ENCODE data around the gene OPTC. TPM values are rescaled to one million over a fixed set of nuclear protein-coding genes. Genes with fewer than 3 reads are reported as not detected.
A peak's percentile ranks its signal among the peaks of the same experiment; 100 is the strongest.

Gene OPTC
- total and polyA plus RNA-seq, 2 of the 8 experiments (the other 6 are each of a cell fraction or from before 2014, with no cell fraction given): 1.1 to 4.0 TPM

DNA sequence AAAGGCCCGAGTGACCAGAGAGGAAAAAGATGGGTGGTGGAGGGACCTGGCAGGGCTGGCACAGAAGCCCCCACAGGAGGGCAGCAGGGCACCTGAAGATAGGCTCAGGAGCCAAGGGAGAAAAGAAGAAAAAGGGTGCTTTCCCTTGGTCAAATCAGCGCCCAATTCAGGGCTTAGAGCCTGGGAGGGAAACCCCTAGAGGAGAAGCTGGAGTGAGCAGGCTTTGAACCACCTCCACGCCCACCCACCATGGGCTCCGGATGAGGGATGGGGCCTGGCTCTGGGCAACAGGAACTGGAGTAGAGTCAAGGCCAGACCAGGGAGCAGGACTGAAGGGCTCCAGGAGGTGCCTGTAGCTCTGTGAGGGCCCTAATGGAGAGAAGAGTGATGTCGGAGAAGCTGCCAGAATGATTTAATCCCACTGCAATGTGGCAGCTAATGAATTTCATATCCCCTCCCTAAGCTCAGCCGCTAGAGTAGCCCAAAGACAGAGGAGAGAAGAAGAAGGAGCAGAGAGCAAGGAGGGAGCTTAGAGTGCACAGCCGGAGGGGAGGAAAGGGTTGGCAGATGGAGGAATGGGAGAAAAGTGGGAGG lies 30.4 kb upstream of the OPTC start:
- Histone ChIP-seq H3K36me3 (ENCODE audit: control insufficient read depth in 2 of 4, insufficient read depth in 4 of 4, low read length in 3 of 4) (no peaks in the 10 kb centered on the region), H2AFZ (ENCODE audit: low read length) (0 out of 2 replicates have a peak overlapping the region, but pooled peaks have one; percentile 16), H2BK5ac (ENCODE audit: low read depth, low read length) (no peak overlapping the region), H3K27ac (ENCODE audit: low read depth, low read length) (no peak overlapping the region), H3K79me1 (ENCODE audit: low read depth, low read length) (no peaks in the 10 kb centered on the region), H2BK20ac (ENCODE audit: low read length) (peak overlapping the region; percentile 66; the same call in 1 of the 2 replicates), H2AK5ac (ENCODE audit: low read depth, low read length) (no peak overlapping the region), H3K79me2 (ENCODE audit: control insufficient read depth in 1 of 2, insufficient read depth in 2 of 2, low read length in 2 of 2) (no peaks in the 10 kb centered on the region), H3K4me3 (ENCODE audit: extremely low read depth in 1 of 4, insufficient read depth in 2 of 4, low read depth in 3 of 4, low read length in 4 of 4) (no peak overlapping the region), H4K91ac (replicated peaks; ENCODE audit: insufficient read length, low read length) (peak overlapping the region; percentile 22), H2BK120ac (replicated peaks; ENCODE audit: low read depth, low read length) (no peak overlapping the region), H3K4me2 (ENCODE audit: insufficient read depth in 1 of 2, low read depth in 2 of 2, low read length in 2 of 2) (no peak overlapping the region), H3K56ac (replicated peaks; ENCODE audit: insufficient read length, low read depth, low read length) (no peak overlapping the region), H3K18ac (ENCODE audit: extremely low read depth, low read length) (no peak overlapping the region; the same call in 1 of the 2 replicates), H4K20me1 (replicated peaks in 1 of 2; ENCODE audit: control insufficient read depth in 1 of 2, insufficient read depth in 2 of 2, low read length in 2 of 2) (no peaks in the 10 kb centered on the region), H3K9me3 (ENCODE audit: insufficient read depth in 2 of 2, low read depth in 1 of 2, low read length in 1 of 2) (no peaks in the 10 kb centered on the region), H3K23me2 (ENCODE audit: low read depth, low read length) (no peaks in the 10 kb centered on the region), H2BK12ac (ENCODE audit: low read depth, low read length) (peak overlapping the region; percentile 84; the same call in 1 of the 2 replicates), H3K9ac (replicated peaks in 1 of 4; ENCODE audit: extremely low read depth in 1 of 4, low read depth in 3 of 4, low read length in 3 of 4) (no peak overlapping the region), H4K8ac (ENCODE audit: extremely low read depth, insufficient read depth, low read length) (no peak overlapping the region), H3K23ac (ENCODE audit: insufficient read length) (no peak overlapping the region), H3K4ac (replicated peaks; ENCODE audit: insufficient read length, low read depth, low read length) (peak overlapping the region; percentile 50), H3K4me1 (replicated peaks in 1 of 4; ENCODE audit: control insufficient read depth in 3 of 4, insufficient read depth in 4 of 4, low read length in 3 of 4) (peaks cover 0 to 10% (median 3%) of the 10 kb centered on the region in 4 experiments; a peak in 4 of 7 replicates), H3K27me3 (replicated peaks in 1 of 4; ENCODE audit: control insufficient read depth in 3 of 4, extremely low read depth in 1 of 4, insufficient read depth in 3 of 4, low read length in 3 of 4) (no peaks in the 10 kb centered on the region; a peak in 1 of 7 replicates), H3K14ac (ENCODE audit: insufficient read length) (no peak overlapping the region), H2BK15ac (ENCODE audit: low read length) (no peak overlapping the region), H4K5ac (ENCODE audit: insufficient read length, low read depth, low read length) (no peak overlapping the region)
- ChIA-PET POLR2A (ENCODE audit: partially characterized antibody) (interaction anchor here (1.1 kb wide), 1 partner anchor 12 kb away, joined by 7 read pairs; the partner anchor contains the start of gene PRELP), CTCF (ENCODE audit: partially characterized antibody) (interaction anchor here (0.7 to 23.5 kb wide), 12 partner anchors 9 to 304 kb away, joined by 3 to 330 read pairs (median 5); partner anchors contain the start of genes FMOD and PRELP)
- WGBS, 2 experiments (ENCODE audit: extremely low coverage in 1 of 2, insufficient coverage in 1 of 2, insufficient read length in 1 of 2, insufficient replicate concordance in 2 of 2, low coverage in 1 of 2, low lambda C conversion rate in 2 of 2, missing lambda C conversion rate in 1 of 2): 54% methylated on average over 7 of the region's 7 CpGs; no CpG with 5 or more reads in 1 of the 2 experiments
- no peak for DNase-seq (ENCODE audit: low read depth in 1 of 2, low spot score in 2 of 2)
- no peak for FAIRE-seq
- TF ChIP-seq, protein P1, sequence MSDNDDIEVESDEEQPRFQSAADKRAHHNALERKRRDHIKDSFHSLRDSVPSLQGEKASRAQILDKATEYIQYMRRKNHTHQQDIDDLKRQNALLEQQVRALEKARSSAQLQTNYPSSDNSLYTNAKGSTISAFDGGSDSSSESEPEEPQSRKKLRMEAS (IDR thresholded peaks at IDR 0.05): no peak
- TF ChIP-seq, protein P2, sequence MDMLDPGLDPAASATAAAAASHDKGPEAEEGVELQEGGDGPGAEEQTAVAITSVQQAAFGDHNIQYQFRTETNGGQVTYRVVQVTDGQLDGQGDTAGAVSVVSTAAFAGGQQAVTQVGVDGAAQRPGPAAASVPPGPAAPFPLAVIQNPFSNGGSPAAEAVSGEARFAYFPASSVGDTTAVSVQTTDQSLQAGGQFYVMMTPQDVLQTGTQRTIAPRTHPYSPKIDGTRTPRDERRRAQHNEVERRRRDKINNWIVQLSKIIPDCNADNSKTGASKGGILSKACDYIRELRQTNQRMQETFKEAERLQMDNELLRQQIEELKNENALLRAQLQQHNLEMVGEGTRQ (IDR thresholded peaks at IDR 0.05; ENCODE audit: low read length): no peak
- TF ChIP-seq, protein P3, sequence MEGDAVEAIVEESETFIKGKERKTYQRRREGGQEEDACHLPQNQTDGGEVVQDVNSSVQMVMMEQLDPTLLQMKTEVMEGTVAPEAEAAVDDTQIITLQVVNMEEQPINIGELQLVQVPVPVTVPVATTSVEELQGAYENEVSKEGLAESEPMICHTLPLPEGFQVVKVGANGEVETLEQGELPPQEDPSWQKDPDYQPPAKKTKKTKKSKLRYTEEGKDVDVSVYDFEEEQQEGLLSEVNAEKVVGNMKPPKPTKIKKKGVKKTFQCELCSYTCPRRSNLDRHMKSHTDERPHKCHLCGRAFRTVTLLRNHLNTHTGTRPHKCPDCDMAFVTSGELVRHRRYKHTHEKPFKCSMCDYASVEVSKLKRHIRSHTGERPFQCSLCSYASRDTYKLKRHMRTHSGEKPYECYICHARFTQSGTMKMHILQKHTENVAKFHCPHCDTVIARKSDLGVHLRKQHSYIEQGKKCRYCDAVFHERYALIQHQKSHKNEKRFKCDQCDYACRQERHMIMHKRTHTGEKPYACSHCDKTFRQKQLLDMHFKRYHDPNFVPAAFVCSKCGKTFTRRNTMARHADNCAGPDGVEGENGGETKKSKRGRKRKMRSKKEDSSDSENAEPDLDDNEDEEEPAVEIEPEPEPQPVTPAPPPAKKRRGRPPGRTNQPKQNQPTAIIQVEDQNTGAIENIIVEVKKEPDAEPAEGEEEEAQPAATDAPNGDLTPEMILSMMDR (IDR thresholded peaks at IDR 0.05; ENCODE audit: control extremely low read depth in 1 of 3, insufficient read depth in 1 of 3, low read depth in 1 of 3, low read length in 3 of 3): peak; percentile 2 to 17 (median 16); a peak in 3 of 4 replicates
- TF ChIP-seq JUN (IDR thresholded peaks at IDR 0.05; ENCODE audit: low read depth, low read length) (no peak), CEBPB (IDR thresholded peaks at IDR 0.05; ENCODE audit: low read depth, low read length) (no peak), SAP30 (IDR thresholded peaks at IDR 0.05; ENCODE audit: insufficient read depth, insufficient replicate concordance, low read length) (no peak), RAD21 (IDR thresholded peaks at IDR 0.05 in 1 of 2, conservative IDR thresholded peaks at IDR 0.05 in 1 of 2; ENCODE audit: low read depth in 2 of 2, low read length in 2 of 2) (peak; percentile 26 to 40; a peak in 3 of 4 replicates)
